Effector memory CD4-positive, alpha-beta T cell (primary cell): ENCODE results near the gene FLOT2.

Source experiments
- DNase-seq, 3 donors: peaks; one replicate each; pipeline ENCODE4 v3.0.0-alpha.2; 2020
- H3K27ac ChIP-seq: 2 replicates; pipeline ENCODE4 v1.7.0; 2013; ENCODE audit warnings: mild to moderate bottlenecking, low read length, moderate library complexity; ENCODE audit not compliant: insufficient read depth, poor library complexity, severe bottlenecking
- H3K27me3 ChIP-seq: replicated peaks from 2 replicates; pipeline ENCODE4 v1.7.0; 2013; ENCODE audit warnings: mild to moderate bottlenecking, low read length; ENCODE audit not compliant: insufficient read depth, control insufficient read depth, poor library complexity, severe bottlenecking
- H3K36me3 ChIP-seq: 2 replicates; pipeline ENCODE4 v1.7.0; 2013; ENCODE audit warnings: mild to moderate bottlenecking, low read length, moderate library complexity; ENCODE audit not compliant: control insufficient read depth, insufficient read depth
- H3K4me1 ChIP-seq: 2 replicates; pipeline ENCODE4 v1.7.0; 2013; ENCODE audit warnings: low read length, mild to moderate bottlenecking; ENCODE audit not compliant: control insufficient read depth, insufficient read depth, poor library complexity, severe bottlenecking
- H3K4me3 ChIP-seq: 2 replicates; pipeline ENCODE4 v1.7.0; 2013; ENCODE audit warnings: low read length, low read depth, mild to moderate bottlenecking; ENCODE audit not compliant: insufficient read depth, poor library complexity, severe bottlenecking
- H3K9me3 ChIP-seq: 2 replicates; pipeline ENCODE4 v1.7.0; 2013; ENCODE audit warnings: mild to moderate bottlenecking, low read length, moderate library complexity; ENCODE audit not compliant: control insufficient read depth

Gene FLOT2

GRCh38 chr17:28885951-28886350 lies 11.6 kb downstream of the FLOT2 start:
- no peak overlapping the region for H3K4me3 ChIP-seq
- no peaks in the 10 kb centered on the region for H3K9me3 ChIP-seq
- peaks cover 59% of the 10 kb centered on the region for H3K36me3 ChIP-seq
- no peaks in the 10 kb centered on the region for H3K4me1 ChIP-seq
- DNase-seq, result no peak
- H3K27me3 ChIP-seq, result no peaks in the 10 kb centered on the region
- no peak overlapping the region for H3K27ac ChIP-seq

GRCh38 chr17:28885363-28885762 lies 12.2 kb downstream of the FLOT2 start:
- no peak for DNase-seq
- H3K4me3 ChIP-seq, result no peak overlapping the region
- peaks cover 65% of the 10 kb centered on the region for H3K36me3 ChIP-seq
- no peak overlapping the region for H3K27ac ChIP-seq
- no peaks in the 10 kb centered on the region for H3K4me1 ChIP-seq
- no peaks in the 10 kb centered on the region for H3K27me3 ChIP-seq
- no peaks in the 10 kb centered on the region for H3K9me3 ChIP-seq

DNA sequence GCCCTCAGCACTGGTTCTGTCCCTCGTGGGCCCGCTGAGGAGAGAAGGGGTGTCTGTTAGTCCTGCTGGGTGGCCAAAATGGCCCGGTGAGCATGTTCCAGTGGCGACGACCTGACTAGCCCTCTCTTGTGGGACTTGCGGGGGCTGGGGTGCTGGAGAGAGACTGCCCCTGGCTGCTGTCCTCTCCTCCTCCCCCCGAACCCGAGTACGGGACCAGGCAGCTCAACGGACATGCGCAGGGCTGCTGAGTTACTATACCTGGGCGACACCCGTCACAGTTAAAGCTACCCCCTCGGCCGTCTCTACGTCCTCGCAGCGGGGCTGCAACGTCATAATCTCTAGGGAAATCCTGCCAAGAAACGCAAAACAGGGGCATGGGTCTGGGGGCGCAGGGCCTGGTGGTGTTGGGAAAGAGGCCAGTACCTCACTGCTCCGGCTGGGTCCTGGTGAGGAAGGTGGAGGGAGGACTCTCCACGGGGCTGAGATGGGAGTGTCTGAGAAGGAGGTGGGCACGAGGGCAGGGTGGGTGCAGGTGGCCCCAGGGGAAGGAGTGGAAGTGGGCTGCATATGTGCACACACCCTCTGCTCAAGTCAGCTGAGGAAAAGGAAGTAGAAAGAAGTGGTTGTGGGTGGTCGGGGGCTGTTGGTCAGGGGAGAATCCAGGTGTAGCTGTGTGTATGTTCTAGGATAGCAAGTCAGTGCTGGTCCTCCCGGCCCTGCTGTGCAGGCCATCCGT lies 13.4 kb downstream of the FLOT2 start:
- H3K36me3 ChIP-seq, result peaks cover 77% of the 10 kb centered on the region
- no peak overlapping the region for H3K4me3 ChIP-seq
- H3K27me3 ChIP-seq, result no peaks in the 10 kb centered on the region
- H3K4me1 ChIP-seq, result no peaks in the 10 kb centered on the region
- no peak overlapping the region for H3K27ac ChIP-seq
- no peaks in the 10 kb centered on the region for H3K9me3 ChIP-seq
- no peak for DNase-seq

DNA sequence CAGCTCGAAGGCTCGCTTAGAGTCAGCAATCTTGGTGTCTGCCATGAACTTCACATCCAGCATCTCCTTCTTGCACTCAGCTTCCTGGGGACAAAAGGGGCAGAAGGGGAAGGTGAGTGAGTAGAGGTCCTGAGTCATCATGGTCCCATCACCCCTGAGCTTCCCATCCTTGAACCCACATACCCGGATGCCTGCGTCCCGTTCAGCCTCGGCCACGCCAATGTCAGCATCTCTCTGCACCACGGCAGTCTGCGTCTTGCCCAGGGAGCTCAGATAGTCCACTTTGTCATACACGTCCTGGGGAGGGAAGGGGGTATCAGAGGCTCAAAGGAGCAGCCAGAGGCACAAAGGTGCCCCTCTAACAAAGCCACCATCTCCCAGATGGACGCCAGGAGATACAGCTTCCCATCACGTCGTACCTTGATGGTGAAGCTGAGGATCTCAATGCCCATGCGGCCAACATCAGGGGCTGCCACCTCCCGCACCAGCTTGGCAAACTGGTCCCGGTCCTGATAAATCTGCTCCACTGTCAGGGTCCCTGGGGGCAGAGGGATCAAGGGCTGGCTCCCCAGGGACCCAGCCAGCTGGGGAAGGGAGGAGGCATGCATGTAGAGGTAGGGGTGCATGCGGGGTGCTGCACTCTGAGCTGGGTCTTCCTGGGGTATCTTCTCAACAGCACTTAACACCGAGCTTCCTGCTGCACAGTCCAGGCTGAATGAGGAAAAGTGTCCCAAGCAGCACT lies 15.2 kb downstream of the FLOT2 start:
- Histone ChIP-seq H3K27me3 (no peaks in the 10 kb centered on the region), H3K36me3 (peaks cover 78% of the 10 kb centered on the region), H3K27ac (no peak overlapping the region), H3K9me3 (no peaks in the 10 kb centered on the region), H3K4me1 (no peaks in the 10 kb centered on the region), H3K4me3 (no peak overlapping the region)
- DNase-seq, result no peak

- Histone ChIP-seq H3K27me3 (no peaks in the 10 kb centered on the region), H3K4me3 (no peak overlapping the region), H3K36me3 (peaks cover 74% of the 10 kb centered on the region), H3K9me3 (no peaks in the 10 kb centered on the region), H3K4me1 (no peaks in the 10 kb centered on the region), H3K27ac (no peak overlapping the region)
- DNase-seq, result no peak
Observed at GRCh38 chr17:28881533-28882056, 15.9 kb downstream of the FLOT2 start.

GRCh38 chr17:28880572-28880945 lies 17.0 kb downstream of the FLOT2 start:
- no peaks in the 10 kb centered on the region for H3K27me3 ChIP-seq
- no peaks in the 10 kb centered on the region for H3K4me1 ChIP-seq
- no peak overlapping the region for H3K27ac ChIP-seq
- no peak for DNase-seq
- H3K9me3 ChIP-seq, result no peaks in the 10 kb centered on the region
- peaks cover 70% of the 10 kb centered on the region for H3K36me3 ChIP-seq
- no peak overlapping the region for H3K4me3 ChIP-seq

DNA sequence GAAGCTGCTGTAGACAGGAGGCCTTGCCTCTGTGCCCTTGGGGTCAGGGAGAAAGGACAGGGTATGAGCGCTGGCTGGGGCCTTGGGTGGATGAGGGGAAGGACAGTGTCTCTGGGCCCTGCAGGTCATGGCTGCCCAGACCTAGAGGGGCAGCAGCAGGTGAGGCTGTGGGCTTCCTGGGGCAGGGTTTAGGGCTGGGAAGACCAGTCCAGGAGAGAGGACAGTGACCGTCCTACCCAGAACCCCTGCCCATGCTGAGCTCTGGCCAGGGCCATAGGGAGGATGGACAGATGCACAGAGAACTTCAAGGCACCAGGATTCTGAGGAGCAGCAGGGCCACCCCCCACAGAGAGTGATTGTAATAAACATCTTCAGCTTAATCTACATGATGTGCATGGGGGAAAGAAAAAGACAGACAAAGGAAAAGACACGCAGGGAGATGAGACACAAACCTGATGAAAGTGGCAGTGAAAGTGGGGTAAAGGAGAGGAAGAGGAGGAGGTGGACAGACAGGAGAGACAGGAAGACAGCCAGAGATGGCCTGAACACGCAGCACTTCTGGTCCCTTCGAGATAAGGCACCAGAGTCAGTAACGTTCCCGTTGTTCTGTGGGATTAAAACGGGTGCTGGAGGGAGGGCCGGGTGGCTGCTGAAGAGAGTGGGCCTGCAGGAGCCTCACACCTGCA lies 17.5 kb downstream of the FLOT2 start:
- no peak for DNase-seq
- Histone ChIP-seq H3K27me3 (no peaks in the 10 kb centered on the region), H3K9me3 (no peaks in the 10 kb centered on the region), H3K4me1 (no peaks in the 10 kb centered on the region), H3K27ac (no peak overlapping the region), H3K36me3 (peaks cover 65% of the 10 kb centered on the region), H3K4me3 (no peak overlapping the region)

- no peak for DNase-seq
- no peaks in the 10 kb centered on the region for H3K4me1 ChIP-seq
- H3K9me3 ChIP-seq, result no peaks in the 10 kb centered on the region
- no peak overlapping the region for H3K27ac ChIP-seq
- peaks cover 57% of the 10 kb centered on the region for H3K36me3 ChIP-seq
- no peak overlapping the region for H3K4me3 ChIP-seq
- no peaks in the 10 kb centered on the region for H3K27me3 ChIP-seq
Observed at GRCh38 chr17:28878981-28879380, 18.6 kb downstream of the FLOT2 start.

DNA sequence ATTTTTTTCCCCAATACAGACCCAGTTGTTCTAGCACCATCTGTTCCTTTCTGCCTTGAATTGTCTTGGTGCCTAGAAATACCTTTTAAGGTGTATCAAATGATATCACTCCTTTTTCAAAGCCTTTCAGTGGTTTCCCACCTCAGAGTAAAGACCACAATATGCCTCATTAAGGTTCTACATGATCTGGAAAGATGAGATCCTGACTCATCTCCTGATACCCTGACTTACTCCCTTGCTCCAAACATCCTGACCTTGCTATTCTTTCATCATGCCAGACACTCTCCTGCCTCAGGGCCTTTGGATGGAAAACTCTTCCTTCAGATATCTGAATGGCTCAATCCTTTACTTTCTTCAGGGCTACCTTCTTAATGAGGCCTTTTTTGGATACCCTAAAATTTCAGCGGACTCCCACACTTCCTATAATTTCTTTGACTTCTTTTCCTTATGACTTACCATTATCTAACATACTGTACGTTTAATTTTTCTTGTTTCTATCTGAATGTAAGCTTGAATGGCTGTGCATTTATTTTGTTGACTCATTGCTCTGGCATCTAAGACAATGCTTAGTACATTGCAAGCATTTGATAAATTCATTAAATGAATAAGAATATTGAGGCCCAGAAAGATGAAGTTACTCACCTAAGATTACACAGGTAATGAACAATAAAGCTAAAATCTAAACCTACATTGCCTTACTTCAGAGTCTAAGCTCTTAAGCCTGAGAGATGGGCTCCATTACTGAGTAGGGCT lies 19.2 kb downstream of the FLOT2 start:
- H3K27ac ChIP-seq, result no peak overlapping the region
- H3K4me3 ChIP-seq, result no peak overlapping the region
- no peaks in the 10 kb centered on the region for H3K27me3 ChIP-seq
- peaks cover 50% of the 10 kb centered on the region for H3K36me3 ChIP-seq
- DNase-seq, result no peak
- no peaks in the 10 kb centered on the region for H3K9me3 ChIP-seq
- no peaks in the 10 kb centered on the region for H3K4me1 ChIP-seq
